Measurements from ENCODE around the gene TFDP3.

TFDP3 gene

GRCh38 chrX:133175162-133175561 is 43.0 kb downstream of the TFDP3 start:
- no peak for DNase-seq (ENCODE audit: low spot score)
- no peak overlapping the region for H3K4me3 ChIP-seq
- H3K27ac ChIP-seq, result no peak overlapping the region
- no peak for TF ChIP-seq CTCF (IDR thresholded peaks at IDR 0.05)

- H3K4me3 ChIP-seq, result no peak overlapping the region
- DNase-seq (ENCODE audit: low spot score), result no peak
- TF ChIP-seq CTCF (IDR thresholded peaks at IDR 0.05), result no peak
Observed at GRCh38 chrX:133171962-133172708, 46.0 kb downstream of the TFDP3 start.

More at GRCh38 chrX:133171962-133172708, 46.0 kb downstream of the TFDP3 start:
- H3K27ac ChIP-seq, result no peak overlapping the region

Data from coronary artery (tissue), 2 donors.